Smooth muscle cell (in vitro differentiated cells): Measurements from ENCODE around the gene HSD11B1L. TPM values are rescaled to one million over a fixed set of nuclear protein-coding genes. Genes with fewer than 3 reads are reported as not detected.
A peak's percentile ranks its signal among the peaks of the same experiment; 100 is the strongest.

Experiments
- DNase-seq: peaks from one replicate; lab custom pipeline; 2025; ENCODE audit not compliant: unreplicated experiment; lab: John Stamatoyannopoulos, UW
- H2AFZ ChIP-seq: fragments of 200-600 bp; sonication (generic); 2 replicates; pipeline ENCODE4 v1.6.0; 2016; ENCODE audit warnings: antibody characterized with exemption, low read depth, mild to moderate bottlenecking
- H3F3A ChIP-seq: fragments of 200-600 bp; sonication (generic); 2 replicates; pipeline ENCODE4 v1.6.0; 2017; ENCODE audit warnings: antibody characterized with exemption, low read depth
- H3K27ac ChIP-seq: fragments of 200-600 bp; sonication (generic); 2 replicates; pipeline ENCODE4 v1.5.1; 2016; ENCODE audit warnings: low read depth, mild to moderate bottlenecking
- H3K27me3 ChIP-seq: fragments of 200-600 bp; sonication (generic); 2 replicates; pipeline ENCODE4 v1.6.1; 2016; ENCODE audit warnings: low read depth, mild to moderate bottlenecking
- H3K36me3 ChIP-seq: fragments of 200-600 bp; sonication (generic); 2 replicates; pipeline ENCODE4 v1.5.1; 2016; ENCODE audit warnings: low read depth
- H3K4me1 ChIP-seq: fragments of 200-600 bp; sonication (generic); 2 replicates; pipeline ENCODE4 v1.5.1; 2016; ENCODE audit warnings: low read depth
- H3K4me2 ChIP-seq: fragments of 200-600 bp; sonication (generic); 2 replicates; pipeline ENCODE4 v1.6.0; 2016; ENCODE audit warnings: mild to moderate bottlenecking
- H3K4me3 ChIP-seq: fragments of 200-600 bp; sonication (generic); 2 replicates; pipeline ENCODE4 v1.5.1; 2016; ENCODE audit warnings: mild to moderate bottlenecking
- H3K79me2 ChIP-seq: fragments of 200-600 bp; sonication (generic); 2 replicates; pipeline ENCODE4 v1.6.0; 2016; ENCODE audit warnings: low read depth, mild to moderate bottlenecking
- H3K9ac ChIP-seq: fragments of 200-600 bp; sonication (generic); 2 replicates; pipeline ENCODE4 v1.6.0; 2016; ENCODE audit warnings: low read depth
- H3K9me3 ChIP-seq: fragments of 200-600 bp; sonication (generic); replicated peaks from 2 replicates; pipeline ENCODE4 v1.5.1; 2016; ENCODE audit warnings: low read depth
- H4K20me1 ChIP-seq: fragments of 200-600 bp; sonication (generic); 2 replicates; pipeline ENCODE4 v1.6.0; 2016; ENCODE audit warnings: low read depth
- CTCF ChIP-seq: fragments of 200-600 bp; sonication (generic); IDR thresholded peaks from 2 replicates; pipeline ENCODE4 v1.5.1; 2017; ENCODE audit warnings: borderline replicate concordance, mild to moderate bottlenecking, antibody characterized with exemption; ENCODE audit not compliant: insufficient read depth, poor library complexity, severe bottlenecking
- WGBS: methylation state at CpG from one replicate; pipeline ENCODE4 v1.1.7; 2016; ENCODE audit warnings: low lambda C conversion rate; 5-methylcytosine and 5-hydroxymethylcytosine counted together
- polyA plus RNA-seq: library from polyadenylated mRNA; unstranded; fragments of >200 nt; fragmentation: Nextera tagmentation; extraction: Ambion mirVana; gene quantifications from 2 replicates; pipeline ENCODE4 v1.2.1, GENCODE V29; 2016
- total RNA-seq: library from RNA; depleted of rRNA; stranded (reverse); fragments of >200 nt; gene quantifications from 2 replicates; pipeline ENCODE4 v1.2.3, GENCODE V29; 2014

Gene HSD11B1L
- total and polyA plus RNA-seq, 2 experiments from 2014 or later = 28.0 to 28.4 TPM

GRCh38 chr19:5666921-5667610 lies 13.8 kb upstream of the HSD11B1L start:
- H3K4me3 ChIP-seq = no peak overlapping the region
- no peaks in the 10 kb centered on the region for H3K4me1 ChIP-seq
- no peaks in the 10 kb centered on the region for H3K27me3 ChIP-seq
- peaks cover 13% of the 10 kb centered on the region for H4K20me1 ChIP-seq
- WGBS = 96% methylated on average over 19 of the region's 26 CpGs
- no peak overlapping the region for H3K9ac ChIP-seq
- peak overlapping the region; percentile 11 for H3K27ac ChIP-seq
- H3K79me2 ChIP-seq = no peaks in the 10 kb centered on the region
- DNase-seq = no peak
- no peak for TF ChIP-seq CTCF
- H3K36me3 ChIP-seq = peaks cover 9% of the 10 kb centered on the region
- no peaks in the 10 kb centered on the region for H3F3A ChIP-seq
- H2AFZ ChIP-seq = no peak overlapping the region
- no peaks in the 10 kb centered on the region for H3K9me3 ChIP-seq
- no peak overlapping the region for H3K4me2 ChIP-seq

- 79% methylated on average over 22 of the region's 22 CpGs for WGBS
Observed at GRCh38 chr19:5667751-5668271, 13.0 kb upstream of the HSD11B1L start.

GRCh38 chr19:5669212-5669611 lies 11.6 kb upstream of the HSD11B1L start:
- 91% methylated on average over 11 of the region's 11 CpGs for WGBS
- Histone ChIP-seq H3K36me3 (no peaks in the 10 kb centered on the region), H3K4me2 (no peak overlapping the region)

More at GRCh38 chr19:5667751-5668271, 13.0 kb upstream of the HSD11B1L start:
- TF ChIP-seq CTCF = no peak
- Histone ChIP-seq H3K27me3 (no peaks in the 10 kb centered on the region), H3F3A (no peaks in the 10 kb centered on the region), H3K79me2 (no peaks in the 10 kb centered on the region), H4K20me1 (peaks cover 13% of the 10 kb centered on the region), H3K9ac (no peak overlapping the region), H3K27ac (peak overlapping the region; percentile 11), H3K9me3 (no peaks in the 10 kb centered on the region), H3K36me3 (peaks cover 9% of the 10 kb centered on the region), H3K4me1 (no peaks in the 10 kb centered on the region), H2AFZ (no peak overlapping the region), H3K4me3 (no peak overlapping the region), H3K4me2 (no peak overlapping the region)
- DNase-seq = no peak

More at GRCh38 chr19:5669212-5669611, 11.6 kb upstream of the HSD11B1L start:
- no peaks in the 10 kb centered on the region for H3K9me3 ChIP-seq
- peaks cover 5% of the 10 kb centered on the region for H4K20me1 ChIP-seq
- no peak for TF ChIP-seq CTCF
- no peak overlapping the region for H3K9ac ChIP-seq
- H3K27me3 ChIP-seq = no peaks in the 10 kb centered on the region
- no peaks in the 10 kb centered on the region for H3K79me2 ChIP-seq
- no peak overlapping the region for H2AFZ ChIP-seq
- H3K27ac ChIP-seq = no peak overlapping the region
- no peak overlapping the region for H3K4me3 ChIP-seq
- no peaks in the 10 kb centered on the region for H3F3A ChIP-seq
- no peak for DNase-seq
- H3K4me1 ChIP-seq = no peaks in the 10 kb centered on the region
